Endothelial cell of umbilical vein (primary cell): Measurements from ENCODE around the gene AQP2. TPM values are rescaled to one million over a fixed set of nuclear protein-coding genes. Genes with fewer than 3 reads are reported as not detected.
A peak's percentile ranks its signal among the peaks of the same experiment; 100 is the strongest.

Experiments
- BruUV-seq: library from RNA; stranded (reverse); fragments of 400-500 nt; replicated peaks from 2 replicates; lab custom pipeline; 2021; lab: Mats Ljungman, UMichigan
- CTCF ChIA-PET: fragments of 300-600, 350-600 bp; sonication (Branson Sonifier 250); formaldehyde crosslinking; loops from one replicate; lab custom pipeline; 2021; ENCODE audit warnings: antibody characterized with exemption, inconsistent platforms; lab: Charles Lee
- POLR2A ChIA-PET: fragments of 300-600, 350-600 bp; sonication (Branson Sonifier 250); formaldehyde crosslinking; loops from one replicate; lab custom pipeline; 2021; ENCODE audit warnings: antibody characterized with exemption, inconsistent platforms; lab: Charles Lee
- DNase-seq: peaks from one replicate; pipeline ENCODE4 v3.0.0-alpha.2; 2011; ENCODE audit warnings: low read depth, low spot score
- FAIRE-seq: peaks from 2 replicates; lab custom pipeline; 2011; peaks lifted over from hg19 to GRCh38; lab: Jason Lieb, UNC
- H2AFZ ChIP-seq: 2 replicates; pipeline ENCODE4 v1.6.0; 2012; ENCODE audit warnings: low read depth, low read length, control low read depth, inconsistent platforms
- H3K27ac ChIP-seq: 2 replicates; pipeline ENCODE4 v1.5.1; 2011; ENCODE audit warnings: low read depth, mild to moderate bottlenecking, control low read depth, low read length, moderate library complexity; ENCODE audit not compliant: insufficient read depth
- H3K27me3 ChIP-seq, 2 experiments: 2 replicates each; pipeline versions ENCODE4 v1.6.0 to v1.6.1; 2011; ENCODE audit warnings: low read length in 2 of 2, mixed read lengths in 1 of 2; ENCODE audit not compliant: control insufficient read depth in 2 of 2, insufficient read depth in 2 of 2
- H3K36me3 ChIP-seq, 2 experiments: 2 replicates in 1 of 2; 3 replicates in 1 of 2; pipeline ENCODE4 v1.5.1; 2011; ENCODE audit warnings: low read length in 2 of 2, mild to moderate bottlenecking in 1 of 2, moderate library complexity in 1 of 2; ENCODE audit not compliant: control insufficient read depth in 2 of 2, insufficient read depth in 2 of 2; ENCODE audit errors: extremely low read depth in 1 of 2
- H3K4me1 ChIP-seq: 3 replicates; pipeline ENCODE4 v1.5.1; 2011; ENCODE audit warnings: mild to moderate bottlenecking, low read length; ENCODE audit not compliant: control insufficient read depth, insufficient read depth; ENCODE audit errors: extremely low read depth
- H3K4me2 ChIP-seq: 2 replicates; pipeline ENCODE4 v1.6.1; 2011; ENCODE audit warnings: low read length, control low read depth, mixed read lengths; ENCODE audit not compliant: insufficient read depth
- H3K4me3 ChIP-seq, 3 experiments: fragments of 200-600 bp in 1 of 3; sonication (generic), shearing (Covaris generic) in 1 of 3; replicated peaks in 1 of 3; 2 replicates each; pipeline ENCODE4 v1.5.1; 2011 to 2016; ENCODE audit warnings: control low read depth in 3 of 3, low read length in 3 of 3, mild to moderate bottlenecking in 2 of 3, inconsistent platforms in 1 of 3, low read depth in 1 of 3, moderate library complexity in 1 of 3; ENCODE audit not compliant: insufficient read depth in 1 of 3
- H3K79me2 ChIP-seq: 2 replicates; pipeline ENCODE4 v1.6.0; 2012; ENCODE audit warnings: low read length, inconsistent platforms; ENCODE audit not compliant: control insufficient read depth, insufficient read depth
- H3K9ac ChIP-seq: replicated peaks from 2 replicates; pipeline ENCODE3; 2011; ENCODE audit warnings: low read length, control low read depth; ENCODE audit not compliant: insufficient read depth; ENCODE audit errors: extremely low read depth
- H3K9me1 ChIP-seq: replicated peaks from 3 replicates; pipeline ENCODE4 v1.6.0; 2011; ENCODE audit warnings: mild to moderate bottlenecking, low read length; ENCODE audit not compliant: control insufficient read depth, insufficient read depth; ENCODE audit errors: extremely low read depth
- H3K9me3 ChIP-seq: replicated peaks from 2 replicates; pipeline ENCODE4 v1.5.1; 2012; ENCODE audit warnings: low read length, inconsistent platforms; ENCODE audit not compliant: control insufficient read depth, insufficient read depth
- H4K20me1 ChIP-seq: replicated peaks from 2 replicates; pipeline ENCODE3; 2011; ENCODE audit warnings: mild to moderate bottlenecking, low read length; ENCODE audit not compliant: control insufficient read depth, insufficient read depth; ENCODE audit errors: extremely low read depth
- CTCF ChIP-seq, 2 donors: IDR thresholded peaks; 1 replicate in 1 of 2; 2 replicates in 1 of 2; pipeline ENCODE4 v1.5.1; 2011; ENCODE audit warnings: low read length in 2 of 2, mild to moderate bottlenecking in 2 of 2, moderate library complexity in 2 of 2, control low read depth in 1 of 2, inconsistent platforms in 1 of 2, low read depth in 1 of 2; ENCODE audit not compliant: insufficient read depth in 1 of 2; ENCODE audit errors: extremely low read depth in 1 of 2
- EZH2 ChIP-seq: IDR thresholded peaks from 2 replicates; pipeline ENCODE4 v1.6.1; 2012; ENCODE audit warnings: borderline replicate concordance, low read depth, mild to moderate bottlenecking, moderate library complexity, low read length, inconsistent platforms; ENCODE audit not compliant: severe bottlenecking
- FOS ChIP-seq: IDR thresholded peaks from 2 replicates; pipeline ENCODE4 v1.6.1; 2011; ENCODE audit warnings: mild to moderate bottlenecking, low read length, moderate library complexity, borderline replicate concordance; ENCODE audit not compliant: insufficient read depth
- GATA2 ChIP-seq: IDR thresholded peaks from 2 replicates; pipeline ENCODE4 v1.7.0; 2011; ENCODE audit warnings: low read depth, mild to moderate bottlenecking, moderate library complexity, mixed read lengths, low read length; ENCODE audit not compliant: insufficient read length, insufficient read depth
- JUN ChIP-seq: IDR thresholded peaks from 2 replicates; pipeline ENCODE4 v1.6.1; 2011; ENCODE audit warnings: borderline replicate concordance, low read depth; ENCODE audit not compliant: insufficient read length, insufficient read depth
- MYC ChIP-seq: IDR thresholded peaks from one replicate; pipeline ENCODE4 v1.6.1; 2011; ENCODE audit warnings: mild to moderate bottlenecking, low read depth, low read length
- POLR2A ChIP-seq: IDR thresholded peaks from 2 replicates; pipeline ENCODE4 v1.6.1; 2012; ENCODE audit warnings: low read depth, mild to moderate bottlenecking, control low read depth, low read length
- POLR2AphosphoS5 ChIP-seq: IDR thresholded peaks from 2 replicates; pipeline ENCODE4 v1.6.1; 2012; ENCODE audit warnings: low read depth, mild to moderate bottlenecking, control low read depth, low read length, moderate library complexity; ENCODE audit not compliant: insufficient read depth
- dilution Hi-C: fragments of 300-500 bp; cut with MboI; formaldehyde crosslinking; loops from one replicate; pipeline ENCODE4 v1.15.0; 2019; ENCODE audit warnings: low sequenced_read_pairs; ENCODE audit not compliant: extremely low pct_ligation_motif_present
- intact Hi-C: fragments of 100-400 bp; cut with micrococcal nuclease; formaldehyde crosslinking; loops from one replicate; pipeline ENCODE4 v1.10.0; 2022
- polyA plus RNA-seq, 4 experiments: library from polyadenylated mRNA; depleted of rRNA in 3 of 4; stranded (reverse) in 3 of 4; unstranded in 1 of 4; fragments of >200 nt; gene quantifications; 2 replicates each; pipeline versions ENCODE4 v1.2.1 to v1.2.3, GENCODE V29; 2011 to 2012; ENCODE audit warnings: missing spikeins in 1 of 4
- total RNA-seq: library from RNA; stranded (reverse); gene quantifications from 2 replicates; pipeline ENCODE4 v1.2.3, GENCODE V29; 2021
- TF ChIP-seq, protein P1 (sequence below): IDR thresholded peaks from 2 replicates; pipeline ENCODE4 v1.6.1; 2011; ENCODE audit not compliant: insufficient read depth, insufficient read length

Gene AQP2
- total and polyA plus RNA-seq, 2 donors (not counting 3 experiments of a cell fraction or from before 2014, with no cell fraction given) = not detected

- H3K9me1 ChIP-seq = no peaks in the 10 kb centered on the region
- no peak overlapping the region for H3K27ac ChIP-seq
- H2AFZ ChIP-seq = peak overlapping the region; percentile 81
- no peaks in the 10 kb centered on the region for H3K9me3 ChIP-seq
- no peak overlapping the region for H3K9ac ChIP-seq
- no TSS peak for BruUV-seq
- H3K4me1 ChIP-seq = peaks cover 11% of the 10 kb centered on the region
- H3K4me2 ChIP-seq = peak overlapping the region; percentile 47
- H3K36me3 ChIP-seq = no peaks in the 10 kb centered on the region
- H3K4me3 ChIP-seq = peak overlapping the region in 2 of 3 experiments; percentile 14 to 24
- CTCF ChIA-PET = interaction anchor here (0.6 to 11.4 kb wide), 57 partner anchors 8 to 399 kb away, joined by 3 to 317 read pairs (median 6); partner anchors contain the start of genes AQP2, ASIC1, COX14 and RACGAP1
- DNase-seq (peak; percentile 79), FAIRE-seq (peak; percentile 92)
- TF ChIP-seq JUN (no peak), CTCF (IDR thresholded peaks at IDR 0.05; ENCODE audit: extremely low read depth in 1 of 2, insufficient read depth in 1 of 2, low read depth in 1 of 2, low read length in 2 of 2) (peak; percentile 76 to 98), MYC (peak; percentile 25), EZH2 (no peak), FOS (no peak), POLR2A (no peak), POLR2AphosphoS5 (peak; percentile 40), GATA2 (no peak)
- TF ChIP-seq, protein P1, sequence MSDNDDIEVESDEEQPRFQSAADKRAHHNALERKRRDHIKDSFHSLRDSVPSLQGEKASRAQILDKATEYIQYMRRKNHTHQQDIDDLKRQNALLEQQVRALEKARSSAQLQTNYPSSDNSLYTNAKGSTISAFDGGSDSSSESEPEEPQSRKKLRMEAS = no peak
- POLR2A ChIA-PET = no interaction called here
- intact Hi-C loops = loop anchor here (1.0 to 5.0 kb wide), 7 partner anchors 18 to 210 kb away; no protein-coding TSS in a partner anchor
- H3K27me3 ChIP-seq = peaks cover 16 to 18% of the 10 kb centered on the region in 2 experiments
- dilution Hi-C loops = loop anchor here (25.0 kb wide), 1 partner anchor 95 kb away; the partner anchor contains the start of gene ASIC1
- H3K79me2 ChIP-seq = no peaks in the 10 kb centered on the region
- no peaks in the 10 kb centered on the region for H4K20me1 ChIP-seq
These were observed 16.7 kb downstream of the AQP2 start for GRCh38 chr12:49967042-49967776.
